HFFc6 (cell line): ENCODE data around the gene PTPRN. TPM values are rescaled to one million over a fixed set of nuclear protein-coding genes. Genes with fewer than 3 reads are reported as not detected.

Experiments used
- DNase-seq: peaks from one replicate; pipeline ENCODE4 v3.0.0-alpha.2; 2018
- H3K27ac Mint-ChIP-seq: 2 replicates; pipeline ENCODE4 v1.8.0; 2020; ENCODE audit warnings: mild to moderate bottlenecking, mixed read lengths
- H3K27me3 Mint-ChIP-seq: 2 replicates; pipeline ENCODE4 v1.8.0; 2021; ENCODE audit warnings: mild to moderate bottlenecking, moderate library complexity, mixed read lengths; ENCODE audit not compliant: insufficient read depth
- H3K36me3 Mint-ChIP-seq: 2 replicates; pipeline ENCODE4 v1.8.0; 2021; ENCODE audit warnings: low read depth, mixed read lengths
- H3K4me1 Mint-ChIP-seq: 2 replicates; pipeline ENCODE4 v1.8.0; 2020; ENCODE audit warnings: low read depth, mixed read lengths
- H3K4me3 Mint-ChIP-seq: 2 replicates; pipeline ENCODE4 v1.8.0; 2020; ENCODE audit warnings: mild to moderate bottlenecking, moderate library complexity, mixed read lengths
- H3K9me3 Mint-ChIP-seq: 2 replicates; pipeline ENCODE4 v1.8.0; 2020; ENCODE audit warnings: mild to moderate bottlenecking, mixed read lengths
- microRNA-seq: library from miRNA; unstranded; fragments of <30 nt; microRNA quantifications from one replicate; pipeline ENCODE4, GENCODE V29; 2019
- total RNA-seq, 6 experiments: library from RNA; stranded (reverse); fragmentation: NEBNext Ultra II Directional; extraction: Animal tissue kit (Norgen Biotek cat#: 25700); gene quantifications; 2 replicates in 1 of 6; 3 replicates in 5 of 6; pipeline ENCODE4 v1.2.3, GENCODE V29; 2021
- TF ChIP-seq, protein P1 (sequence below): fragments of 200-600 bp; sonication (generic); IDR thresholded peaks from 2 replicates; pipeline ENCODE4 v1.5.0; 2021; ENCODE audit warnings: antibody characterized with exemption, mild to moderate bottlenecking

The PTPRN gene
- total RNA-seq, 6 experiments from 2014 or later, result 5.2 to 18.3 (median 15.2) TPM

DNA sequence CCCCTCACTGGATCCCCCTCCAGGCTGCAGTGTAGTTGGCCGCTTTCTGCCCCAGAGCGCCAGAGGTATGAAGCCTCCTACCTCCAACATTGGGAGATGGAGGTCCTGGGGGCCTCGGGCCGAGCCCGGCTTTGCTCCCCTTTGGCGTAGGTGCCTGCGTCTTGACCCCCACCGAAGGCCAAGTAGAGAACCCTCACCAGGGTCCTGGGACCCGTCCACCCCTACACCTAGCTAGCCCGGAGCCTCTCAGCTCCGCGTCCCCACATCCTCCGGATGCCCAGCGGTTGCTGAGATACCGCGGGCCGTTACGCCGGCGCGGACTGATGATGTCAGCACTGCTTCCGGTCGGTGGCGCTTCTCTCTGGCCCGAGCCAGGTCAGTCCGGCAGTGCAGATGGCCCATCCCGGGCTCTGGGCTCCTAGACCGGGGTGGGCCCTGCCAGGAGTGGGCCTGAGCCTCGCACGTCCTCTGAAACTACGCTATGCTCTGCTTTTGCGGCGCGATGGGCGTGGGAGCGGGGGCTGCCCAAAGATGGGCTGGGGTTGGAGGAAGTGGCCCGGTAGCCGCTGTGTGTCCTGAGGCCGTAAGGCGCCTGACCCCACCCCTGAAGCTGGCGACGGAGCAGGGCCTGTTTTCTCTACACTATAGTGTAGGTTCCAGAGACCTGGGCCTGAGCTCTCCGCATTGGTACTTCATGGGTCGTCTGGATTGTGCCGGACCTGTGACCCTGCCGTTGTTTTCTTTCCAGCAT, 63.9 kb downstream of the PTPRN start, which contains the start of the genes GLB1L and STK16:
Gene GLB1L (minus strand): TSS at position 297 of the 751 bp plus-strand sequence. CDS start 1,871 bp downstream, outside the sequence.
Gene STK16 (plus strand): TSS at position 332 of the 751 bp plus-strand sequence. CDS start 521 bp downstream, outside the sequence.
- peaks cover 31% of the 10 kb centered on the region for H3K4me1 Mint-ChIP-seq
- no peaks in the 10 kb centered on the region for H3K9me3 Mint-ChIP-seq
- peaks cover 3% of the 10 kb centered on the region; the same call in 1 of the 2 replicates for H3K27me3 Mint-ChIP-seq
- H3K4me3 Mint-ChIP-seq, result peak within 1 kb of the TSS; percentile 97
- peak within 1 kb of the TSS; percentile 97 for H3K27ac Mint-ChIP-seq
- TF ChIP-seq, protein P1, sequence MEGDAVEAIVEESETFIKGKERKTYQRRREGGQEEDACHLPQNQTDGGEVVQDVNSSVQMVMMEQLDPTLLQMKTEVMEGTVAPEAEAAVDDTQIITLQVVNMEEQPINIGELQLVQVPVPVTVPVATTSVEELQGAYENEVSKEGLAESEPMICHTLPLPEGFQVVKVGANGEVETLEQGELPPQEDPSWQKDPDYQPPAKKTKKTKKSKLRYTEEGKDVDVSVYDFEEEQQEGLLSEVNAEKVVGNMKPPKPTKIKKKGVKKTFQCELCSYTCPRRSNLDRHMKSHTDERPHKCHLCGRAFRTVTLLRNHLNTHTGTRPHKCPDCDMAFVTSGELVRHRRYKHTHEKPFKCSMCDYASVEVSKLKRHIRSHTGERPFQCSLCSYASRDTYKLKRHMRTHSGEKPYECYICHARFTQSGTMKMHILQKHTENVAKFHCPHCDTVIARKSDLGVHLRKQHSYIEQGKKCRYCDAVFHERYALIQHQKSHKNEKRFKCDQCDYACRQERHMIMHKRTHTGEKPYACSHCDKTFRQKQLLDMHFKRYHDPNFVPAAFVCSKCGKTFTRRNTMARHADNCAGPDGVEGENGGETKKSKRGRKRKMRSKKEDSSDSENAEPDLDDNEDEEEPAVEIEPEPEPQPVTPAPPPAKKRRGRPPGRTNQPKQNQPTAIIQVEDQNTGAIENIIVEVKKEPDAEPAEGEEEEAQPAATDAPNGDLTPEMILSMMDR, result no peak
- DNase-seq, result peak; percentile 92
- peaks cover 6% of the 10 kb centered on the region; the same call in 1 of the 2 replicates for H3K36me3 Mint-ChIP-seq

DNA sequence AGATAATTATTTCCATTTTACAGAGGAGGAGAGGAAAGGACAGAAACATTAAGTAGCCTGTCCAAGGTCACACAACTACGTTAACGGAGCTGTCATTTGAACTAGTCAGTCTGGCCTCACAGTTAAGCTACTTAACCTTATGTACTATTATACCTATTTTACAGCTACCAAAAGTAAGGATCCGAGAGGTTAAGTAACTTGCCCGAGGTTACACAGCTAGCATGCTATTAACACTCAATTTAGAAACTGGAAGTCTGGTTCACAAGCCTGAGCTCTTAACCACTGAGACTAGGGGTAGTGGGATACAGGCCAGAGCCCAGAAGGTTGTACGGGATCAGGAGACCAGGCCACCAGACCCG, 64.4 kb downstream of the PTPRN start:
- Mint-ChIP-seq H3K27me3 (peaks cover 3% of the 10 kb centered on the region; the same call in 1 of the 2 replicates), H3K36me3 (peaks cover under 1% of the 10 kb centered on the region; the same call in 1 of the 2 replicates), H3K27ac (peak overlapping the region; percentile 97), H3K4me1 (peaks cover 26% of the 10 kb centered on the region), H3K9me3 (no peaks in the 10 kb centered on the region), H3K4me3 (peak overlapping the region; percentile 97)
- TF ChIP-seq, protein P1, result no peak
- no peak for DNase-seq

DNA sequence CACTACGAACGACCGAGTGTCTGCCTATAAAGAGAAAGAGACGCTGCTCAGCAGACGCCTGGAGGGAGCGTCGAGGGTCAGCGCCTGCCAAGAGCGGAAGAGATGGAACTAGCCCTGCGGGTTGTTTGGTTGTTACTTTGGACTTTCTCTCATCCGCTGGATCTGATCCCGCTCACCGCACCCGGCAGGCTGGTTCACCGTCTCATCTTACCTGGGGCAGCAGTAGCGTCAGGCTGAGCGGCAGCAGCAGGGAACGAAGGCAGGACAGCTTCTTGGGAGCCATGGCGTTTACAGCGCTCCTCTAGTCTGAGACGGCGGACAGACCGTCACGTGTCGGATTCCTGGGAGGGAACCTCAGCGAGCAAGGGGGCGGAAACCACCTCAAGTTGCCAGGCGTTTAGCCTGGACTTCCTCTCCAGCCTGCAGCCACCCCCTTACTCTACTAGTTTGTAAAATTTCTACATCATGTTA, 65.9 kb downstream of the PTPRN start:
- no peak overlapping the region for H3K27ac Mint-ChIP-seq
- no peak overlapping the region for H3K4me3 Mint-ChIP-seq
- DNase-seq, result no peak
- no peaks in the 10 kb centered on the region for H3K27me3 Mint-ChIP-seq
- no peaks in the 10 kb centered on the region for H3K9me3 Mint-ChIP-seq
- TF ChIP-seq, protein P1, result no peak
- H3K4me1 Mint-ChIP-seq, result peaks cover 11% of the 10 kb centered on the region
- no peaks in the 10 kb centered on the region; the same call in 1 of the 2 replicates for H3K36me3 Mint-ChIP-seq

Small RNA genes lying within 50 kb of the gene (microRNA-seq; reads per million reads assigned to microRNA genes)
- not detected for gene MIR153-1

Other genes starting within 250 kb of the PTPRN start
- gene IHH, start 248.5 kb downstream of the PTPRN start, total RNA-seq, result not detected
- gene NHEJ1, start 148.6 kb downstream of the PTPRN start, total RNA-seq, result 10 to 100 TPM; 12.0 to 16.6 (median 14.1) TPM
- 1 to 10 TPM in 2 of 6 experiments, under 1 TPM in 4; 0.36 to 1.5 (median 0.88) TPM for gene SLC23A3, start 139.4 kb downstream of the PTPRN start, total RNA-seq
- gene CNPPD1, start 132.5 kb downstream of the PTPRN start, total RNA-seq, result 10 to 100 TPM; 37.9 to 46.2 (median 42.2) TPM
- 100 to 1,000 TPM in 1 of 6 experiments, 10 to 100 TPM in 5; 77.3 to 102 (median 85.5) TPM for gene RETREG2, start 131.1 kb downstream of the PTPRN start, total RNA-seq
- gene ZFAND2B, start 102.6 kb downstream of the PTPRN start, total RNA-seq, result 10 to 100 TPM; 28.8 to 39.6 (median 33.1) TPM
- gene ABCB6, start 90.4 kb downstream of the PTPRN start, total RNA-seq, result 10 to 100 TPM; 12.5 to 16.5 (median 13.9) TPM
- gene ATG9A, start 79.8 kb downstream of the PTPRN start, total RNA-seq, result 10 to 100 TPM; 50.5 to 58.8 (median 52.5) TPM
- 10 to 100 TPM; 11.7 to 18.9 (median 15.4) TPM for gene ANKZF1, start 79.6 kb downstream of the PTPRN start, total RNA-seq
- 1 to 10 TPM; 4.4 to 7.6 (median 5.5) TPM for gene GLB1L, start 64.0 kb downstream of the PTPRN start, total RNA-seq
- gene STK16, start 63.9 kb downstream of the PTPRN start, total RNA-seq, result 10 to 100 TPM; 25.1 to 30.7 (median 28.2) TPM
- gene TUBA4B, start 56.2 kb downstream of the PTPRN start, total RNA-seq, result not detected
- 10 to 100 TPM; 40.4 to 66.3 (median 48.2) TPM for gene TUBA4A, start 55.5 kb downstream of the PTPRN start, total RNA-seq
- 10 to 100 TPM; 39.7 to 45.4 (median 41.5) TPM for gene DNAJB2, start 30.0 kb downstream of the PTPRN start, total RNA-seq
- not detected for gene RESP18, start 23.3 kb upstream of the PTPRN start, total RNA-seq
- gene DNPEP, start 78.5 kb upstream of the PTPRN start, total RNA-seq, result 10 to 100 TPM; 46.9 to 59.4 (median 53.0) TPM
- gene DES, start 109.0 kb upstream of the PTPRN start, total RNA-seq, result under 1 TPM in 5 of 6 experiments, not detected in 1; 0.12 to 0.37 (median 0.19) TPM
- gene SPEG, start 125.4 kb upstream of the PTPRN start, total RNA-seq, result 10 to 100 TPM; 80.9 to 89.5 (median 84.7) TPM
- 10 to 100 TPM; 68.9 to 85.3 (median 74.1) TPM for gene GMPPA, start 189.5 kb upstream of the PTPRN start, total RNA-seq
- gene ASIC4, start 205.1 kb upstream of the PTPRN start, total RNA-seq, result under 1 TPM in 3 of 6 experiments, not detected in 3; 0.05 to 0.19 (median 0.07) TPM
- gene CHPF, start 234.4 kb upstream of the PTPRN start, total RNA-seq, result 100 to 1,000 TPM; 116 to 190 (median 139) TPM
- gene TMEM198, start 234.6 kb upstream of the PTPRN start, total RNA-seq, result 1 to 10 TPM; 2.3 to 2.8 (median 2.7) TPM